GM19397 (cell line): Measurements from ENCODE around the gene NELL2.
"Not testable (repeated sequence)": the region's sequence is repeated elsewhere in the genome, so short reads cannot be mapped to it uniquely, and the experiment has no call there.

Source experiments
- ATAC-seq: cut with Tn5 transposase; IDR thresholded peaks from one replicate; pipeline ENCODE4 v1.9.1; 2021; ENCODE audit warnings: mild to moderate bottlenecking, moderate library complexity; ENCODE audit not compliant: unreplicated experiment

Gene NELL2

GRCh38 chr12:44847888-44848702 lies 28.0 kb downstream of the NELL2 start:
- peak; percentile 80 for ATAC-seq

- peak; percentile 16 for ATAC-seq
Measured at GRCh38 chr12:44847403-44847802, 28.7 kb downstream of the NELL2 start.

GRCh38 chr12:44846826-44847225 lies 29.3 kb downstream of the NELL2 start:
- no peak for ATAC-seq

- no peak for ATAC-seq
Measured at GRCh38 chr12:44842669-44843068, 33.4 kb downstream of the NELL2 start.

GRCh38 chr12:44839785-44840184 lies 36.3 kb downstream of the NELL2 start:
- ATAC-seq, result no peak

- ATAC-seq, result no peak
Measured at GRCh38 chr12:44837114-44837755, 38.9 kb downstream of the NELL2 start.

GRCh38 chr12:44835641-44836379 lies 40.3 kb downstream of the NELL2 start:
- no peak for ATAC-seq

- not testable (repeated sequence) for ATAC-seq
Measured at GRCh38 chr12:44834996-44835395, 41.1 kb downstream of the NELL2 start.

GRCh38 chr12:44833561-44833960 lies 42.6 kb downstream of the NELL2 start:
- ATAC-seq, result no peak

- ATAC-seq, result no peak
Measured at GRCh38 chr12:44830566-44831055, 45.5 kb downstream of the NELL2 start.

- no peak for ATAC-seq
Measured at GRCh38 chr12:44829045-44829444, 47.1 kb downstream of the NELL2 start.

GRCh38 chr12:44827832-44828438 lies 48.2 kb downstream of the NELL2 start:
- ATAC-seq, result no peak

GRCh38 chr12:44821702-44822101 lies 54.4 kb downstream of the NELL2 start:
- ATAC-seq, result not testable (repeated sequence)

- no peak for ATAC-seq
Measured at GRCh38 chr12:44819884-44820283, 56.2 kb downstream of the NELL2 start.

- no peak for ATAC-seq
Measured at GRCh38 chr12:44817687-44818086, 58.4 kb downstream of the NELL2 start.

- no peak for ATAC-seq
Measured at GRCh38 chr12:44816446-44817017, 59.6 kb downstream of the NELL2 start.

GRCh38 chr12:44812062-44812461 lies 64.1 kb downstream of the NELL2 start:
- ATAC-seq, result no peak

GRCh38 chr12:44804068-44804467 lies 72.0 kb downstream of the NELL2 start:
- no peak for ATAC-seq

GRCh38 chr12:44795970-44796369 lies 80.1 kb downstream of the NELL2 start:
- ATAC-seq, result no peak

- no peak for ATAC-seq
Measured at GRCh38 chr12:44788731-44789130, 87.4 kb downstream of the NELL2 start.
